Dedifferentiated amniotic fluid mesenchymal stem cell (primary cell): ENCODE results near the gene OLA1.

Experiments used
- DNase-seq: peaks from one replicate; pipeline ENCODE4 v3.0.0-alpha.2; 2016; ENCODE audit errors: extremely low spot score

The OLA1 gene

GRCh38 chr2:174180165-174180724 is 68.1 kb downstream of the OLA1 start:
- DNase-seq: no peak

GRCh38 chr2:174177316-174177890 is 70.9 kb downstream of the OLA1 start:
- no peak for DNase-seq

- DNase-seq: no peak
Measured at GRCh38 chr2:174176898-174177297, 71.4 kb downstream of the OLA1 start.

GRCh38 chr2:174174741-174175140 is 73.6 kb downstream of the OLA1 start:
- DNase-seq: no peak

- no peak for DNase-seq
Measured at GRCh38 chr2:174172802-174173355, 75.5 kb downstream of the OLA1 start.

GRCh38 chr2:174171686-174172445 is 76.5 kb downstream of the OLA1 start:
- DNase-seq: no peak

- no peak for DNase-seq
Measured at GRCh38 chr2:174169372-174169771, 79.0 kb downstream of the OLA1 start.

- DNase-seq: no peak
Measured at GRCh38 chr2:174166261-174166660, 82.1 kb downstream of the OLA1 start.

GRCh38 chr2:174161490-174161889 is 86.8 kb downstream of the OLA1 start:
- no peak for DNase-seq

- no peak for DNase-seq
Measured at GRCh38 chr2:174158003-174158402, 90.3 kb downstream of the OLA1 start.

- DNase-seq: no peak
Measured at GRCh38 chr2:174157053-174157452, 91.3 kb downstream of the OLA1 start.

GRCh38 chr2:174153757-174154680 is 94.3 kb downstream of the OLA1 start:
- no peak for DNase-seq

- DNase-seq: no peak
Measured at GRCh38 chr2:174149530-174149929, 98.8 kb downstream of the OLA1 start.

- no peak for DNase-seq
Measured at GRCh38 chr2:174148833-174149232, 99.5 kb downstream of the OLA1 start.

- no peak for DNase-seq
Measured at GRCh38 chr2:174145827-174146226, 102.5 kb downstream of the OLA1 start.

- DNase-seq: no peak
Measured at GRCh38 chr2:174142290-174142689, 106.0 kb downstream of the OLA1 start.

- no peak for DNase-seq
Measured at GRCh38 chr2:174138161-174138560, 110.2 kb downstream of the OLA1 start.

- DNase-seq: no peak
Measured at GRCh38 chr2:174135981-174136380, 112.4 kb downstream of the OLA1 start.

- no peak for DNase-seq
Measured at GRCh38 chr2:174125090-174125489, 123.2 kb downstream of the OLA1 start.

GRCh38 chr2:174124181-174124580 is 124.2 kb downstream of the OLA1 start:
- no peak for DNase-seq

- DNase-seq: no peak
Measured at GRCh38 chr2:174122185-174122584, 126.1 kb downstream of the OLA1 start.

- no peak for DNase-seq
Measured at GRCh38 chr2:174121612-174122011, 126.7 kb downstream of the OLA1 start.
